Stomach (tissue), 9 donors: ENCODE measurements around the gene KLHL3. TPM values are rescaled to one million over a fixed set of nuclear protein-coding genes. Genes with fewer than 3 reads are reported as not detected.

ENCODE experiments used
- DNase-seq, 2 donors: peaks; one replicate each; pipeline versions ENCODE4 v3.0.0 to v3.0.0-alpha.2; 2013 to 2019
- H3K27ac ChIP-seq, 5 donors: fragments of 200-600 bp in 4 of 5; sonication (generic) in 4 of 5; one replicate each; pipeline ENCODE4 v1.5.1; 2013 to 2019; ENCODE audit warnings: mild to moderate bottlenecking in 1 of 5, moderate library complexity in 1 of 5
- H3K27me3 ChIP-seq, 3 donors: fragments of 200-600 bp; sonication (generic); one replicate each; pipeline ENCODE4 v1.5.1; 2017 to 2019; ENCODE audit warnings: mixed run types in 1 of 3
- H3K36me3 ChIP-seq, 4 donors: fragments of 200-600 bp; sonication (generic); 1 replicate in 3 of 4; 2 replicates in 1 of 4; pipeline ENCODE4 v1.5.1; 2016 to 2019
- H3K4me1 ChIP-seq, 4 donors: fragments of 200-600 bp; sonication (generic); one replicate each; pipeline ENCODE4 v1.5.1; 2016 to 2019
- H3K4me3 ChIP-seq, 4 donors: fragments of 200-600 bp; sonication (generic) in 3 of 4; one replicate each; pipeline ENCODE4 v1.5.1; 2016 to 2019; ENCODE audit warnings: mild to moderate bottlenecking in 1 of 4
- H3K9me3 ChIP-seq, 4 donors: fragments of 200-600 bp; sonication (generic); one replicate each; pipeline ENCODE4 v1.5.1; 2016 to 2019
- CTCF ChIP-seq, 7 experiments: fragments of 450-650 bp in 4 of 7; fragments of 200-600 bp in 3 of 7; sonication (generic) in 3 of 7; IDR thresholded peaks; one replicate each; pipeline ENCODE4 v1.5.1; 2016 to 2019; ENCODE audit warnings: antibody characterized with exemption in 7 of 7, control low read depth in 2 of 7, mild to moderate bottlenecking in 1 of 7
- EP300 ChIP-seq: sonication (generic); formaldehyde crosslinking; IDR thresholded peaks from one replicate; pipeline ENCODE4 v1.6.1; 2017; ENCODE audit warnings: antibody characterized with exemption
- POLR2A ChIP-seq, 4 donors: fragments of 450-650 bp; IDR thresholded peaks; one replicate each; pipeline ENCODE4 v1.6.1; 2016; ENCODE audit warnings: antibody characterized with exemption in 4 of 4, control low read depth in 2 of 4, mild to moderate bottlenecking in 1 of 4, moderate library complexity in 1 of 4
- POLR2AphosphoS5 ChIP-seq, 3 donors: sonication (generic); formaldehyde crosslinking; IDR thresholded peaks; one replicate each; pipeline ENCODE4 v1.6.1; 2016; ENCODE audit warnings: antibody characterized with exemption in 3 of 3
- WGBS, 5 donors: extraction: QIAGEN DNeasy Blood & Tissue Kit in 3 of 5; methylation state at CpG; one replicate each; pipeline versions ENCODE4 v1.1.5 to v1.1.7; 2013 to 2018; 5-methylcytosine and 5-hydroxymethylcytosine counted together
- intact Hi-C: fragments of 100-400 bp; cut with DNase I; formaldehyde crosslinking; loops from one replicate; pipeline ENCODE4 v1.15.1; 2023; ENCODE audit warnings: low total_unique reads
- polyA plus RNA-seq, 3 donors: library from polyadenylated mRNA; stranded (reverse); fragments of 200-250 nt; gene quantifications; one replicate each; pipeline ENCODE4 v1.2.3, GENCODE V29; 2013
- total RNA-seq, 5 donors: library from RNA; depleted of rRNA; stranded (reverse); fragments of >200 nt; gene quantifications; one replicate each; pipeline versions ENCODE4 v1.1.0 to v1.2.3, GENCODE V29; 2014 to 2016
- donor health status: healthy with polysubstance abuse.
- donor health status: Bipolar disorder and iron deficiency.
- donor health status: healthy.

KLHL3 gene
- total and polyA plus RNA-seq, 8 donors: 0.50 to 20.4 (median 10.3) TPM

GRCh38 chr5:137642091-137642490, 93.8 kb downstream of the KLHL3 start:
- H3K9me3 ChIP-seq: peaks cover 0 to 4% (median 2%) of the 10 kb centered on the region in 4 donors
- H3K36me3 ChIP-seq: peaks cover 0 to 15% (median 11%) of the 10 kb centered on the region in 4 donors
- no peaks in the 10 kb centered on the region for H3K27me3 ChIP-seq
- H3K4me3 ChIP-seq: no peak overlapping the region
- H3K4me1 ChIP-seq: no peaks in the 10 kb centered on the region
- no peak overlapping the region for H3K27ac ChIP-seq
- 58 to 74% (median 65%) methylated on average over 4 of the region's 4 CpGs for whole genome bisulfite sequencing, 5 donors
- no peak for DNase-seq
- intact Hi-C loops: no loop called here
- no peak for TF ChIP-seq POLR2A (IDR thresholded peaks at IDR 0.05)
- TF ChIP-seq POLR2AphosphoS5 (IDR thresholded peaks at IDR 0.05): no peak
- no peak for TF ChIP-seq CTCF (IDR thresholded peaks at IDR 0.05)
- TF ChIP-seq EP300: no peak

GRCh38 chr5:137641148-137641547, 94.7 kb downstream of the KLHL3 start:
- no peaks in the 10 kb centered on the region for H3K4me1 ChIP-seq
- peaks cover 0 to 4% (median 2%) of the 10 kb centered on the region in 4 donors for H3K9me3 ChIP-seq
- DNase-seq: no peak
- H3K27ac ChIP-seq: no peak overlapping the region
- intact Hi-C loops: no loop called here
- WGBS, 5 donors: 52 to 92% (median 62%) methylated on average over 1 of the region's 1 CpG
- H3K36me3 ChIP-seq: peaks cover 0 to 19% (median 13%) of the 10 kb centered on the region in 4 donors
- no peaks in the 10 kb centered on the region for H3K27me3 ChIP-seq
- no peak overlapping the region for H3K4me3 ChIP-seq
- TF ChIP-seq POLR2AphosphoS5 (IDR thresholded peaks at IDR 0.05) (no peak), EP300 (no peak), CTCF (IDR thresholded peaks at IDR 0.05) (no peak), POLR2A (IDR thresholded peaks at IDR 0.05) (no peak)

- no peaks in the 10 kb centered on the region for H3K9me3 ChIP-seq
- 81 to 94% (median 88%) methylated on average over 11 of the region's 11 CpGs for WGBS, 5 donors
Measured at GRCh38 chr5:137639645-137640044, 96.2 kb downstream of the KLHL3 start.

GRCh38 chr5:137638841-137639240, 97.0 kb downstream of the KLHL3 start:
- peaks cover 0 to 19% (median 13%) of the 10 kb centered on the region in 4 donors for H3K36me3 ChIP-seq
- no peaks in the 10 kb centered on the region for H3K27me3 ChIP-seq
- H3K9me3 ChIP-seq: no peaks in the 10 kb centered on the region
- H3K4me1 ChIP-seq: no peaks in the 10 kb centered on the region
- DNase-seq: no peak
- no peak overlapping the region for H3K4me3 ChIP-seq
- H3K27ac ChIP-seq: no peak overlapping the region
- no peak for TF ChIP-seq POLR2AphosphoS5 (IDR thresholded peaks at IDR 0.05)
- intact Hi-C loops: no loop called here
- 94 to 98% (median 96%) methylated on average over 12 to 13 of the region's 13 CpGs for WGBS, 5 donors

More at GRCh38 chr5:137639645-137640044, 96.2 kb downstream of the KLHL3 start:
- peaks cover 0 to 19% (median 13%) of the 10 kb centered on the region in 4 donors for H3K36me3 ChIP-seq
- intact Hi-C loops: no loop called here
- H3K4me3 ChIP-seq: no peak overlapping the region
- H3K27me3 ChIP-seq: no peaks in the 10 kb centered on the region
- no peak overlapping the region for H3K27ac ChIP-seq
- no peak for TF ChIP-seq POLR2AphosphoS5 (IDR thresholded peaks at IDR 0.05)
- no peak for TF ChIP-seq POLR2A (IDR thresholded peaks at IDR 0.05)
- TF ChIP-seq EP300: no peak
- no peak for TF ChIP-seq CTCF (IDR thresholded peaks at IDR 0.05)
- no peaks in the 10 kb centered on the region for H3K4me1 ChIP-seq
- no peak for DNase-seq

- intact Hi-C loops: no loop called here
- no peak for DNase-seq
- Histone ChIP-seq H3K4me3 (no peak overlapping the region), H3K9me3 (no peaks in the 10 kb centered on the region), H3K27ac (no peak overlapping the region), H3K36me3 (peaks cover 0 to 19% (median 13%) of the 10 kb centered on the region in 4 donors), H3K4me1 (no peaks in the 10 kb centered on the region), H3K27me3 (no peaks in the 10 kb centered on the region)
- 95 to 96% (median 95%) methylated on average over 13 to 15 of the region's 15 CpGs for WGBS, 5 donors
- TF ChIP-seq CTCF (IDR thresholded peaks at IDR 0.05): no peak
- no peak for TF ChIP-seq POLR2AphosphoS5 (IDR thresholded peaks at IDR 0.05)
- no peak for TF ChIP-seq EP300
- no peak for TF ChIP-seq POLR2A (IDR thresholded peaks at IDR 0.05)
Measured at GRCh38 chr5:137636830-137637714, 98.8 kb downstream of the KLHL3 start.
